ENCODE data around the gene LHPP. TPM values are rescaled to one million over a fixed set of nuclear protein-coding genes. Genes with fewer than 3 reads are reported as not detected.
A peak's percentile ranks its signal among the peaks of the same experiment; 100 is the strongest.

Gene LHPP
- total RNA-seq, 1 donor from 2014 or later, result 8.8 TPM

- Mint-ChIP-seq H3K36me3 (ENCODE audit: low read depth) (no peaks in the 10 kb centered on the region), H3K27me3 (ENCODE audit: low read depth) (peaks cover 96% of the 10 kb centered on the region), H3K27ac (ENCODE audit: unreplicated experiment) (no peak overlapping the region), H3K9me3 (no peaks in the 10 kb centered on the region), H3K4me1 (peaks cover 29% of the 10 kb centered on the region), H3K4me3 (peak overlapping the region; percentile 68)
- TF ChIP-seq, protein P1, sequence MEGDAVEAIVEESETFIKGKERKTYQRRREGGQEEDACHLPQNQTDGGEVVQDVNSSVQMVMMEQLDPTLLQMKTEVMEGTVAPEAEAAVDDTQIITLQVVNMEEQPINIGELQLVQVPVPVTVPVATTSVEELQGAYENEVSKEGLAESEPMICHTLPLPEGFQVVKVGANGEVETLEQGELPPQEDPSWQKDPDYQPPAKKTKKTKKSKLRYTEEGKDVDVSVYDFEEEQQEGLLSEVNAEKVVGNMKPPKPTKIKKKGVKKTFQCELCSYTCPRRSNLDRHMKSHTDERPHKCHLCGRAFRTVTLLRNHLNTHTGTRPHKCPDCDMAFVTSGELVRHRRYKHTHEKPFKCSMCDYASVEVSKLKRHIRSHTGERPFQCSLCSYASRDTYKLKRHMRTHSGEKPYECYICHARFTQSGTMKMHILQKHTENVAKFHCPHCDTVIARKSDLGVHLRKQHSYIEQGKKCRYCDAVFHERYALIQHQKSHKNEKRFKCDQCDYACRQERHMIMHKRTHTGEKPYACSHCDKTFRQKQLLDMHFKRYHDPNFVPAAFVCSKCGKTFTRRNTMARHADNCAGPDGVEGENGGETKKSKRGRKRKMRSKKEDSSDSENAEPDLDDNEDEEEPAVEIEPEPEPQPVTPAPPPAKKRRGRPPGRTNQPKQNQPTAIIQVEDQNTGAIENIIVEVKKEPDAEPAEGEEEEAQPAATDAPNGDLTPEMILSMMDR (conservative IDR thresholded peaks at IDR 0.05), result no peak
- no peak for DNase-seq (ENCODE audit: low read depth, low spot score)
These were observed 12.2 kb upstream of the LHPP start for GRCh38 chr10:124449170-124450011.

DNA sequence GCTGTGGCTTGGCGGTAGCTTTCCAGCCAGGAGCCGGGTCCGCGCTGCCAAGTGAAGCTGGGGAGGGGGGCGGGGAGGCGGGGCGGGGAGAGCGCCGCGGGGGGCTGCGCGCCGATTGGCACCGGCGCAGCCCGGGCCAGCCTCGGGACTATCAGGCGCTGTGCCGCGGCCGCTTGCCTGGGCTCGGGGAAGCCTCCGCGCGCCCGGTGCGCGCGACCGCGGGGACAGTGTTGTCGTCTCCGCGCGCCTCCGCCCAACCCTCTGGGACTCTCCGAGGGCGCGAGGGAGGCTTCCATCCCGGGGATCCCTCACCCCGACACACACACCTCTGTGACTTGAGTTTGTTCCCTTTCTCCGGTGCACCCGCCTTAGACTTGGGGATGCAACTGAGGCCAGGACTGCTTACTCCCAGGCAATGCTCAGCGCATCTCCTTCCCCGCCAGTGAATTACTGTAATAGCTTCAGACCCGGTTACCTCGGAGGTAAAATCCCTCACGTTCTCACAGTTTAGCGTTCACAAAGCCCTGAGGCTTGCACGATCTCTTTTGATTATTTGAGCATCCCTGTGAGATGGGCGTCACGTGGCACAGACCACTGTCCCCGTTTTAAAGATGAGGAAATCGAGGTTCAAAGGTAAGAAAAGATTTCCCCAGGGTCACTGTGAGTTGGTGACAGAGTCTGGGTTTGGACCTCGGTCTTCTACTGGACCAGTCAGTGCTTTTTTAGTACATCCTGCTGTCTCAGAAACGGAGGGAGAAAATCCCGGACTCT, 11.4 kb upstream of the LHPP start, which contains the start of gene NKX1-2:
Gene NKX1-2 (minus strand): TSS at position 24 of the 771 bp plus-strand sequence. CDS start 92 bp downstream, outside the sequence.
- TF ChIP-seq, protein P1 (conservative IDR thresholded peaks at IDR 0.05), result no peak
- Mint-ChIP-seq H3K27me3 (ENCODE audit: low read depth) (peaks cover 96% of the 10 kb centered on the region), H3K9me3 (no peaks in the 10 kb centered on the region), H3K4me1 (peaks cover 34% of the 10 kb centered on the region), H3K4me3 (peak within 1 kb of the TSS; percentile 78), H3K36me3 (ENCODE audit: low read depth) (no peaks in the 10 kb centered on the region), H3K27ac (ENCODE audit: unreplicated experiment) (no peak within 1 kb of the TSS)
- DNase-seq (ENCODE audit: low read depth, low spot score), result no peak

- Mint-ChIP-seq H3K36me3 (ENCODE audit: low read depth) (no peaks in the 10 kb centered on the region), H3K4me3 (peak overlapping the region; percentile 78), H3K4me1 (peaks cover 34% of the 10 kb centered on the region), H3K27me3 (ENCODE audit: low read depth) (peaks cover 96% of the 10 kb centered on the region), H3K9me3 (no peaks in the 10 kb centered on the region), H3K27ac (ENCODE audit: unreplicated experiment) (no peak overlapping the region)
- no peak for DNase-seq (ENCODE audit: low read depth, low spot score)
- TF ChIP-seq, protein P1 (conservative IDR thresholded peaks at IDR 0.05), result no peak
These were observed 10.9 kb upstream of the LHPP start for GRCh38 chr10:124450783-124451057.

GRCh38 chr10:124451276-124451675, 10.3 kb upstream of the LHPP start:
- TF ChIP-seq, protein P1 (conservative IDR thresholded peaks at IDR 0.05), result no peak
- Mint-ChIP-seq H3K27me3 (ENCODE audit: low read depth) (peaks cover 96% of the 10 kb centered on the region), H3K4me3 (peak overlapping the region; percentile 56), H3K9me3 (no peaks in the 10 kb centered on the region), H3K4me1 (peaks cover 35% of the 10 kb centered on the region), H3K36me3 (ENCODE audit: low read depth) (no peaks in the 10 kb centered on the region), H3K27ac (ENCODE audit: unreplicated experiment) (no peak overlapping the region)
- no peak for DNase-seq (ENCODE audit: low read depth, low spot score)

- Mint-ChIP-seq H3K27ac (ENCODE audit: unreplicated experiment) (no peak overlapping the region), H3K36me3 (ENCODE audit: low read depth) (no peaks in the 10 kb centered on the region), H3K4me1 (peaks cover 31% of the 10 kb centered on the region), H3K4me3 (peak overlapping the region; percentile 26), H3K27me3 (ENCODE audit: low read depth) (peaks cover 92% of the 10 kb centered on the region), H3K9me3 (no peaks in the 10 kb centered on the region)
- TF ChIP-seq, protein P1 (conservative IDR thresholded peaks at IDR 0.05), result no peak
- no peak for DNase-seq (ENCODE audit: low read depth, low spot score)
These were observed 7.5 kb upstream of the LHPP start for GRCh38 chr10:124453960-124454610.

Measured in neural crest cell (in vitro differentiated cells).